GM18909 (cell line): ENCODE measurements around the gene LSM3.
A peak's percentile ranks its signal among the peaks of the same experiment; 100 is the strongest.

Experiments used
- ATAC-seq: cut with Tn5 transposase; IDR thresholded peaks from one replicate; pipeline ENCODE4 v1.9.1; 2021; ENCODE audit warnings: mild to moderate bottlenecking; ENCODE audit not compliant: unreplicated experiment, poor library complexity

Gene LSM3

GRCh38 chr3:14178247-14179113 is at the start of gene LSM3, which contains the start of gene XPC:
Gene LSM3 (plus strand): TSS chr3:14178817. CDS start chr3:14178861, 44 bp downstream.
Gene XPC (minus strand): TSS chr3:14178601. CDS start chr3:14178568, 33 bp downstream.
- ATAC-seq, result peak; percentile 95

- no peak for ATAC-seq
Measured at GRCh38 chr3:14129296-14129695, 49.3 kb upstream of the LSM3 start.

DNA sequence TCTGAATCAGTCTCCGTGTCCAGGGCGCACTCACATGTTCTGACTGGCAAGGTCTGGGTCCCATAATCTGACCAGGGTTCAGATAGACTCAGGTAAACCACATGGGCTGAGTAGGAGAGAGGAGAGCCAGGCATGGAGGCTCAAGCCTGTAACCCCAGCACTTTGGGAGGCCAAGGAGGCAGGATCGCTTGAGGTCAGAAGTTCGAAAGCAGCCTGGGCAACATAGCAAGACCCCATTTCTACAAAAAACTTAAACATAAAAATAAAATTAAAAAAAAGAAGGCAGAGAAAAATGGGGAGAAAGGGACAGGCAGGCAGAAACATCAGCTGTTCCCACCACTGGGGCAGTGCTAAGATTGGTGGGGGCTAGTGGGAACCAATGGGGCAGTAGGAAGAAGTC is 48.4 kb upstream of the LSM3 start:
- no peak for ATAC-seq

DNA sequence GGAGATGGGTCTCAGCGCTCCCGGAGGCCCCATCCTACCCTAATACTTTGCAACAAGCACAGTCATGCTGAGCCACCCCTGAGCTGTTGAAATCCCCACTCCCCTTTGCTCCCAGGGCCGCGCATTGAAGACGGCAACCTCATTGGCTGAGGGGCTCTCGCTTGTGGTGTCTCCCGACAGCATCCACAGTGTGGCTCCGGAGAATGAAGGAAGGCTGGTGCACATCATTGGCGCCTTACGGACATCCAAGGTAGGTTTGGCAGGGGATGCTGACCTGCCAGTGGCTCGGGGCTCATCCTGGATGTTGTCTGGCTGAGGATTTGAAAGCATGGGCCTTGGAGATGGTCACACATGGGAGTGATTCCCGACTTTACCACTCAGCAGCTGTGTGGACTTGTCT is 47.9 kb upstream of the LSM3 start:
- no peak for ATAC-seq

GRCh38 chr3:14131134-14131533 is 47.5 kb upstream of the LSM3 start:
- no peak for ATAC-seq

DNA sequence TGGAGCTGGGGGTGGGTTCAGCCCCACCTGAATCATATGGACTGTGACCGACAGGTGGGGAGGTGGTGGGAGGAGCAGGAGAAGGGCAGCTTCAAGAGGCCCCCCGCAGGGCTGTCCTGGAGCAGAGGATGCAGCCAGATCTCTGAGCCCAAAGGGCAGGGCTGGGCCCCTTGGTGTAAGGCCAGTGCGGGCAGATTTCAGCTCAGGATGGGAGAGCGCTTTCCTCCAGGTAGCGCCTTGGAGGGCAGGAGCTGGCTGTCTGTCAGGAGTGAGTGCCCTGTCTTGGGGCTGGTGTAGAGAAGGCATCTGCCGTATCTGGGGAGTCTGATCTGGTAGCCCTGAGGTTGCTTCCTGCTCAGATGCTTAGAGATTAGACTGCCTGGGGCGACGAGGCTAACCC is 46.5 kb upstream of the LSM3 start:
- no peak for ATAC-seq

DNA sequence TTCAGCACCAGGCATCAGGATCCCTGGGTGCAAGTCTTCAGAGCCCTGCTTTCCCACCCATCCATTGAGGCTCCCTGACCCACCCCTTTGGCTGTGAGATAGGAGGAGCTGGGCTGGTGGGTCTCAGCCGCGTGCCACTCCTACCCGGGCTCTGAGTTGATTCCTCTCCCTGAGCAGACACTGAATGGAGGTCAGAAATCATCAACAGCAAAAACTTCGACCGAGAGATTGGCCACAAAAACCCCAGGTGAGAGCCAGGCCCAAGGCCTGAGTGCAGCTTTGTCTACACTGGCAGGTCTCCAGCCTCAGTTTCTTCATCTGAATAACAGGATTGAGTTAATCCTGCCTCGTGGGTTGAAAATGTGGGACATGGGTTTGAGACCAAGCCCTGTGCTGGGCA is 45.9 kb upstream of the LSM3 start:
- no peak for ATAC-seq

- no peak for ATAC-seq
Measured at GRCh38 chr3:14133188-14133800, 45.3 kb upstream of the LSM3 start.

- ATAC-seq, result no peak
Measured at GRCh38 chr3:14133876-14134275, 44.7 kb upstream of the LSM3 start.

DNA sequence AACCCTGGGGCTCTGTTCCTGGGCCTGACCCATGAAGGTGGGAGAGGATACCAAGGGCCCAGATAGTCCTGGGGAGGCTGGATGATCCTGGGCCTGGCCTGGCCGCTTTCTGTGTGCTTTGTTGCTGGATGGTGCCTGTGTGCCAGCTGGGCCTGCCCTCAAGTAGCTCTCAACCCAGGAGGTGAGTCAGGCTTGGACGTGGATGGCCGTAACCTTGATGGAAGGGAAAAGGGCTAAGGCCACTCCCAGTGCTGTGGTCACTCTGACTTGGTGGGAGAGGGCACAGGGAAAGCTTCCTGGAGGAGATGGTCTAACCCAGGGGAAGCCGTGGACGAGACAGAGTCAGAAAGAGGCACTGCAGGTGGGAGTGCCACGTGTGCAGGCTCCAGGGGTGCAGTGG is 44.3 kb upstream of the LSM3 start:
- no peak for ATAC-seq

GRCh38 chr3:14135581-14135980 is 43.0 kb upstream of the LSM3 start:
- ATAC-seq, result no peak

- no peak for ATAC-seq
Measured at GRCh38 chr3:14137004-14137403, 41.6 kb upstream of the LSM3 start.

DNA sequence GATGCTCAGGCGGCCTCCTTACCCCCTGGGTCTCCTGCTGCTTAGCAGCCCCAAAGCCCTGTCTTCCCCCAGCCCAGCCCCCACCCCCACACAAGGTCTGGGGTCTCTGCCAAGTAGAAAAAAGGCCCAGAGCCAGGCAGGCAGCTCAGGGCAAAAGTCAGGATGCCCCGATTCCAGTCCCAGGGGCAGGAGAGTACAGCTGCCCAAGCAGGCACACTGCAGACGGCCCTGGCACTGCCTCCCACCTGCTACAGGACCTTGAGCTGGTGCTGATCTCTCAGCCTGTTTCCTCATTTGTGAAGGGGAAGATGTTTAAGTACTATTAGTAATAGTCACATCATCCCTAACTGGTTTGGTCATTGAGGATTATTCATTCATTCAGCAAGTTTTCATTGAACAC is 41.2 kb upstream of the LSM3 start:
- no peak for ATAC-seq

DNA sequence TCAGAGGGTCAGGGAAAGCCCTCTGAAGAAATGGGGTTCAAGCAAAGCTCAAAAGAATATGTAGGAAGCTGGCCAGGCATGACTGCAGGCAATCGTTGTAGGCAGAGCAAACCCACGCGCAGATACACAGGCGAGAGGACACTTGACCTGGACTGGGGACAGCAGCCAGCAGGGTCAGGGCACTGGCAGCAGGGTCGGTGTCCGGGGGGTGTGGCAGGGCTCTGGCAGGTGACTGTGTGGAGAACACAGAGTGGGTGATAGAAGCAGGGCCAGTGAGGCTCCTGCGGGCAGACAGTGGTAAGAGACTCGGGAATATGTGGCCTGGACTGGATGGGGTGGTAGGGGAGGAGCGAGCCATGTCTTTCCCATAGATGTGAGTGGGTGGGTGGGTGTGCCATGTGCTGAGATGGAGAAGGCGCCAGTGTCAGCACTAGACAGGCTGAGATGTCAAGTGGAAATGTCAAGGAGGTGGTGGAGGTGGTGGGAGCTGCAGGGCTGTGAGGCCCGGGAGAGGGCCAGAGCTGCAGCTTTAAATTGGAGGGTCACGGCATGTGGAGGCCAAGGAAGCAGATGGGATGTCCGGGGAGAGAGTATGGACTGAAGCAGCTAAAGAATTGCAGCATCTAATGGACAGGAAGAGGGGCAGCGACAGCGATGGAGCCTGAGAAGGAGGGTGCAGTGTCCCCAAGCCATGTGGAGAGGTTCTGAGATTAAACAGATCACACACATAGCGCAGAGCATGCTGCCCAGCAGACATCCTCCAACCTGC is 40.3 kb upstream of the LSM3 start:
- no peak for ATAC-seq

- no peak for ATAC-seq
Measured at GRCh38 chr3:14138878-14139655, 39.5 kb upstream of the LSM3 start.

- no peak for ATAC-seq
Measured at GRCh38 chr3:14139771-14140170, 38.8 kb upstream of the LSM3 start.

GRCh38 chr3:14140668-14141067 is 37.9 kb upstream of the LSM3 start:
- ATAC-seq, result no peak

GRCh38 chr3:14141144-14141543 is 37.5 kb upstream of the LSM3 start:
- ATAC-seq, result no peak

DNA sequence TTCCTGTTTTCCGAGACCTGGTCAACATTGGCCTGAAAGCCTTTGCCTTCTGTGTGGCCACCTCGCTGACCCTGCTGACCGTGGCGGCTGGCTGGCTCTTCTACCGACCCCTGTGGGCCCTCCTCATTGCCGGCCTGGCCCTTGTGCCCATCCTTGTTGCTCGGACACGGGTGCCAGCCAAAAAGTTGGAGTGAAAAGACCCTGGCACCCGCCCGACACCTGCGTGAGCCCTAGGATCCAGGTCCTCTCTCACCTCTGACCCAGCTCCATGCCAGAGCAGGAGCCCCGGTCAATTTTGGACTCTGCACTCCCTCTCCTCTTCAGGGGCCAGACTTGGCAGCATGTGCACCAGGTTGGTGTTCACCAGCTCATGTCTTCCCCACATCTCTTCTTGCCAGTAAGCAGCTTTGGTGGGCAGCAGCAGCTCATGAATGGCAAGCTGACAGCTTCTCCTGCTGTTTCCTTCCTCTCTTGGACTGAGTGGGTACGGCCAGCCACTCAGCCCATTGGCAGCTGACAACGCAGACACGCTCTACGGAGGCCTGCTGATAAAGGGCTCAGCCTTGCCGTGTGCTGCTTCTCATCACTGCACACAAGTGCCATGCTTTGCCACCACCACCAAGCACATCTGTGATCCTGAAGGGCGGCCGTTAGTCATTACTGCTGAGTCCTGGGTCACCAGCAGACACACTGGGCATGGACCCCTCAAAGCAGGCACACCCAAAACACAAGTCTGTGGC is 36.8 kb upstream of the LSM3 start:
- no peak for ATAC-seq
